Ishikawa (cell line): ENCODE measurements around the gene FOXP1.

Source experiments
- TCF12 ChIP-seq: IDR thresholded peaks from 2 replicates; pipeline ENCODE4 v1.6.1; 2012; ENCODE audit warnings: low read depth
- TEAD4 ChIP-seq: IDR thresholded peaks from 2 replicates; pipeline ENCODE4 v1.6.1; 2012
- YY1 ChIP-seq: IDR thresholded peaks from 2 replicates; pipeline ENCODE4 v1.6.1; 2012; ENCODE audit warnings: low read depth
- TF ChIP-seq, protein P1 (sequence below): IDR thresholded peaks from 2 replicates; pipeline ENCODE4 v1.6.1; 2012
- TF ChIP-seq, protein P2 (sequence below): IDR thresholded peaks from 2 replicates; pipeline ENCODE4 v1.6.1; 2012
- TF ChIP-seq, protein P3 (sequence below): IDR thresholded peaks from 2 replicates; pipeline ENCODE4 v1.6.1; 2012; ENCODE audit warnings: low read depth, mild to moderate bottlenecking

DNA sequence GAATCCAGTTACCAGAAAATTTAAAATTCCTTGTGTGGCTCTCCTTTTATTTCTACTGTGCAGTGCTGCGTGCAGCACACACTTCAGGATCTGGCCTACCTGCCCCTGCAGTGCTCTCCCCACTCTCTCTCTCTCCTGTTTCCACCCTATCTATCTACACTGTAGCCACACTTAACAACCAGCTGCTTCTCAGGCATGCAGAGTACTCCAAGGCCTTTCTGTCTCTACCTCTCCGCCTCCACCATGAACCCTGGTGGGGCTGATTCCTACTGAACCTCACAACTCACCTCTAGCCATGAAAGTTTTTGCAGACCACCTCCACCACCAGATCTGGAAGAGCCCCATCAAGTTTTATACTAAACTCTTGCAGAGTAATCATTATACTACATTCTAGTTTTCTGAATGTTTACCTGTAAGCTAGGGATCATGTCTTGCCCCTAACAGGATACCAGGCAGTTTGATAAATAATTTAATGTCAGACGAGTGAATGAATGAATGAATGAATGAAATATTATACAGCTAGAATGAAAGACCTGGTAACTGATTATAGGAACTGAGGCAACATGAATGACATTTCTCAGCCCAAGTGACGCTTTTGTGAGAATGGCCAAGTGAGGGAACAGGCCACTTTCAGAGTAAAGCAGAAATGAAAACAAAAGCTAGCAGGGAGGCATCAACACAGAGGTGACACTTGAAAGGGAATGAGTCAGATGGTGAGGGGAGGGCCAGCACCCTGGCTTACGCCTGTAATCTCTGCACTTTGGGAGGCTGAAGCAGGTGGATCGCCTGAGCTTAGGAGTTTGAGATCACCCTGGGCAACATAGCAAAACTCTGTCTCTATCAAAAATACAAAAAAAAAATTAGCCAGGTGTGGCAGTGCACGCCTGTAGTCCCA is 363.5 kb downstream of the FOXP1 start:
- TF ChIP-seq, protein P1, sequence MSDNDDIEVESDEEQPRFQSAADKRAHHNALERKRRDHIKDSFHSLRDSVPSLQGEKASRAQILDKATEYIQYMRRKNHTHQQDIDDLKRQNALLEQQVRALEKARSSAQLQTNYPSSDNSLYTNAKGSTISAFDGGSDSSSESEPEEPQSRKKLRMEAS, result no peak
- no peak for TF ChIP-seq TEAD4
- TF ChIP-seq TCF12, result no peak
- TF ChIP-seq YY1, result no peak
- TF ChIP-seq, protein P2, sequence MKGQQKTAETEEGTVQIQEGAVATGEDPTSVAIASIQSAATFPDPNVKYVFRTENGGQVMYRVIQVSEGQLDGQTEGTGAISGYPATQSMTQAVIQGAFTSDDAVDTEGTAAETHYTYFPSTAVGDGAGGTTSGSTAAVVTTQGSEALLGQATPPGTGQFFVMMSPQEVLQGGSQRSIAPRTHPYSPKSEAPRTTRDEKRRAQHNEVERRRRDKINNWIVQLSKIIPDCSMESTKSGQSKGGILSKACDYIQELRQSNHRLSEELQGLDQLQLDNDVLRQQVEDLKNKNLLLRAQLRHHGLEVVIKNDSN, result no peak
- TF ChIP-seq, protein P3, sequence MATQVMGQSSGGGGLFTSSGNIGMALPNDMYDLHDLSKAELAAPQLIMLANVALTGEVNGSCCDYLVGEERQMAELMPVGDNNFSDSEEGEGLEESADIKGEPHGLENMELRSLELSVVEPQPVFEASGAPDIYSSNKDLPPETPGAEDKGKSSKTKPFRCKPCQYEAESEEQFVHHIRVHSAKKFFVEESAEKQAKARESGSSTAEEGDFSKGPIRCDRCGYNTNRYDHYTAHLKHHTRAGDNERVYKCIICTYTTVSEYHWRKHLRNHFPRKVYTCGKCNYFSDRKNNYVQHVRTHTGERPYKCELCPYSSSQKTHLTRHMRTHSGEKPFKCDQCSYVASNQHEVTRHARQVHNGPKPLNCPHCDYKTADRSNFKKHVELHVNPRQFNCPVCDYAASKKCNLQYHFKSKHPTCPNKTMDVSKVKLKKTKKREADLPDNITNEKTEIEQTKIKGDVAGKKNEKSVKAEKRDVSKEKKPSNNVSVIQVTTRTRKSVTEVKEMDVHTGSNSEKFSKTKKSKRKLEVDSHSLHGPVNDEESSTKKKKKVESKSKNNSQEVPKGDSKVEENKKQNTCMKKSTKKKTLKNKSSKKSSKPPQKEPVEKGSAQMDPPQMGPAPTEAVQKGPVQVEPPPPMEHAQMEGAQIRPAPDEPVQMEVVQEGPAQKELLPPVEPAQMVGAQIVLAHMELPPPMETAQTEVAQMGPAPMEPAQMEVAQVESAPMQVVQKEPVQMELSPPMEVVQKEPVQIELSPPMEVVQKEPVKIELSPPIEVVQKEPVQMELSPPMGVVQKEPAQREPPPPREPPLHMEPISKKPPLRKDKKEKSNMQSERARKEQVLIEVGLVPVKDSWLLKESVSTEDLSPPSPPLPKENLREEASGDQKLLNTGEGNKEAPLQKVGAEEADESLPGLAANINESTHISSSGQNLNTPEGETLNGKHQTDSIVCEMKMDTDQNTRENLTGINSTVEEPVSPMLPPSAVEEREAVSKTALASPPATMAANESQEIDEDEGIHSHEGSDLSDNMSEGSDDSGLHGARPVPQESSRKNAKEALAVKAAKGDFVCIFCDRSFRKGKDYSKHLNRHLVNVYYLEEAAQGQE, result no peak
